CD4-positive, alpha-beta memory T cell (primary cell): ENCODE data around the gene CAMTA1. TPM values are rescaled to one million over a fixed set of nuclear protein-coding genes. Genes with fewer than 3 reads are reported as not detected.

Experiments
- CTCF ChIA-PET: fragments of 350-600 bp; sonication (Branson Sonifier 250); formaldehyde crosslinking; loops from one replicate; lab custom pipeline; 2021; ENCODE audit warnings: inconsistent platforms; ENCODE audit not compliant: partially characterized antibody; lab: Charles Lee
- POLR2A ChIA-PET: fragments of 350-600 bp; sonication (Branson Sonifier 250); formaldehyde crosslinking; loops from one replicate; lab custom pipeline; 2021; ENCODE audit not compliant: partially characterized antibody; lab: Charles Lee
- DNase-seq, 5 donors: peaks; one replicate each; pipeline versions ENCODE4 v3.0.0 to v3.0.0-alpha.2; 2020 to 2022; ENCODE audit warnings: mixed read lengths in 1 of 5
- H3K27ac ChIP-seq: one replicate; pipeline ENCODE4 v1.7.0; 2013; ENCODE audit warnings: low read depth, low read length
- H3K27me3 ChIP-seq: 2 replicates; pipeline ENCODE4 v1.7.0; 2013; ENCODE audit warnings: mild to moderate bottlenecking, low read length, moderate library complexity; ENCODE audit not compliant: insufficient read depth
- H3K36me3 ChIP-seq: 2 replicates; pipeline ENCODE4 v1.7.0; 2013; ENCODE audit warnings: mild to moderate bottlenecking, low read length, moderate library complexity; ENCODE audit not compliant: insufficient read depth
- H3K4me1 ChIP-seq: 2 replicates; pipeline ENCODE4 v1.7.0; 2013; ENCODE audit warnings: mild to moderate bottlenecking, low read length, moderate library complexity; ENCODE audit not compliant: insufficient read depth
- H3K4me3 ChIP-seq, 2 donors: one replicate each; pipeline ENCODE4 v1.7.0; 2013; ENCODE audit warnings: low read length in 2 of 2, mild to moderate bottlenecking in 1 of 2
- H3K9me3 ChIP-seq, 2 donors: one replicate each; pipeline ENCODE4 v1.7.0; 2013; ENCODE audit warnings: low read length in 2 of 2, control low read depth in 1 of 2; ENCODE audit not compliant: control insufficient read depth in 1 of 2
- H3K27ac Mint-ChIP-seq, 7 donors: one replicate each; pipeline ENCODE4 v1.8.0; 2020 to 2021; ENCODE audit warnings: mixed read lengths in 7 of 7, mild to moderate bottlenecking in 6 of 7, inconsistent platforms in 3 of 7, moderate library complexity in 3 of 7
- H3K27me3 Mint-ChIP-seq, 2 donors: one replicate each; pipeline ENCODE4 v1.8.0; 2020 to 2021; ENCODE audit warnings: mixed read lengths in 2 of 2
- H3K36me3 Mint-ChIP-seq, 2 donors: one replicate each; pipeline ENCODE4 v1.8.0; 2020 to 2021; ENCODE audit warnings: mixed read lengths in 2 of 2, inconsistent platforms in 1 of 2, mild to moderate bottlenecking in 1 of 2
- H3K4me1 Mint-ChIP-seq, 4 donors: one replicate each; pipeline ENCODE4 v1.8.0; 2020 to 2021; ENCODE audit warnings: mixed read lengths in 4 of 4, mild to moderate bottlenecking in 1 of 4
- H3K4me3 Mint-ChIP-seq, 8 donors: one replicate each; pipeline ENCODE4 v1.8.0; 2020 to 2021; ENCODE audit warnings: mixed read lengths in 8 of 8, mild to moderate bottlenecking in 7 of 8, moderate library complexity in 6 of 8, inconsistent platforms in 3 of 8
- H3K9me3 Mint-ChIP-seq, 8 donors: one replicate each; pipeline ENCODE4 v1.8.0; 2020 to 2021; ENCODE audit warnings: mixed read lengths in 8 of 8, mild to moderate bottlenecking in 5 of 8, inconsistent platforms in 3 of 8, moderate library complexity in 1 of 8
- intact Hi-C: fragments of 100-400 bp; cut with micrococcal nuclease; formaldehyde crosslinking; loops from one replicate; pipeline ENCODE4 v1.15.1; 2023
- polyA plus RNA-seq, 2 donors: library from polyadenylated mRNA; unstranded; fragments of 300-500 nt; fragmentation: Illumina TruSeq; gene quantifications; one replicate each; pipeline ENCODE4 v1.2.3, GENCODE V29; 2021
- total RNA-seq, 2 experiments: library from RNA; stranded (reverse); gene quantifications; one replicate each; pipeline ENCODE4 v1.2.3, GENCODE V29; 2021

Gene CAMTA1
- total and polyA plus RNA-seq, 4 experiments from 2014 or later = 39.1 to 118 (median 59.9) TPM

GRCh38 chr1:7171168-7171567 is 385.9 kb downstream of the CAMTA1 start:
- Mint-ChIP-seq H3K4me1 (no peaks in the 10 kb centered on the region), H3K36me3 (no peaks in the 10 kb centered on the region), H3K27me3 (peaks cover 19 to 23% of the 10 kb centered on the region in 2 donors), H3K27ac (no peak overlapping the region), H3K9me3 (peaks cover 0 to 5% (median 0%) of the 10 kb centered on the region in 8 donors), H3K4me3 (no peak overlapping the region)
- POLR2A ChIA-PET = no interaction called here
- CTCF ChIA-PET = no interaction called here
- H3K9me3 ChIP-seq = no peaks in the 10 kb centered on the region
- no peaks in the 10 kb centered on the region for H3K4me1 ChIP-seq
- intact Hi-C loops = no loop called here
- no peak for DNase-seq
- H3K27me3 ChIP-seq = no peaks in the 10 kb centered on the region
- no peak overlapping the region for H3K27ac ChIP-seq
- no peaks in the 10 kb centered on the region for H3K36me3 ChIP-seq
- no peak overlapping the region for H3K4me3 ChIP-seq

- no peak for DNase-seq
- ChIA-PET CTCF (no interaction called here), POLR2A (no interaction called here)
- no peak overlapping the region for H3K4me3 ChIP-seq
- no peaks in the 10 kb centered on the region for H3K9me3 ChIP-seq
- no peaks in the 10 kb centered on the region for H3K4me1 ChIP-seq
- no peaks in the 10 kb centered on the region for H3K4me1 Mint-ChIP-seq
- H3K9me3 Mint-ChIP-seq = peaks cover 0 to 7% (median 0%) of the 10 kb centered on the region in 8 donors
- no peaks in the 10 kb centered on the region for H3K36me3 ChIP-seq
- no peaks in the 10 kb centered on the region for H3K27me3 ChIP-seq
- intact Hi-C loops = no loop called here
- H3K27ac ChIP-seq = no peak overlapping the region
- no peak overlapping the region for H3K4me3 Mint-ChIP-seq
- no peak overlapping the region for H3K27ac Mint-ChIP-seq
- H3K36me3 Mint-ChIP-seq = no peaks in the 10 kb centered on the region
- H3K27me3 Mint-ChIP-seq = peaks cover 18 to 23% of the 10 kb centered on the region in 2 donors
Observed at GRCh38 chr1:7171574-7171973, 386.3 kb downstream of the CAMTA1 start.

- H3K36me3 Mint-ChIP-seq = no peaks in the 10 kb centered on the region
- H3K27me3 Mint-ChIP-seq = peaks cover 27 to 31% of the 10 kb centered on the region in 2 donors
Observed at GRCh38 chr1:7172804-7173203, 387.6 kb downstream of the CAMTA1 start.

GRCh38 chr1:7174561-7174960 is 389.3 kb downstream of the CAMTA1 start:
- H3K27me3 Mint-ChIP-seq = peaks cover 31 to 34% of the 10 kb centered on the region in 2 donors
- H3K36me3 Mint-ChIP-seq = no peaks in the 10 kb centered on the region
- peaks cover 0 to 19% (median 7%) of the 10 kb centered on the region in 8 donors for H3K9me3 Mint-ChIP-seq
- Histone ChIP-seq H3K27me3 (no peaks in the 10 kb centered on the region), H3K4me1 (no peaks in the 10 kb centered on the region), H3K4me3 (no peak overlapping the region), H3K27ac (no peak overlapping the region), H3K9me3 (no peaks in the 10 kb centered on the region), H3K36me3 (no peaks in the 10 kb centered on the region)
- intact Hi-C loops = no loop called here
- no peak overlapping the region for H3K4me3 Mint-ChIP-seq
- no peaks in the 10 kb centered on the region for H3K4me1 Mint-ChIP-seq
- ChIA-PET POLR2A (no interaction called here), CTCF (no interaction called here)
- no peak for DNase-seq
- H3K27ac Mint-ChIP-seq = no peak overlapping the region

More at GRCh38 chr1:7172804-7173203, 387.6 kb downstream of the CAMTA1 start:
- ChIA-PET POLR2A (no interaction called here), CTCF (no interaction called here)
- H3K36me3 ChIP-seq = no peaks in the 10 kb centered on the region
- intact Hi-C loops = no loop called here
- no peak overlapping the region for H3K27ac Mint-ChIP-seq
- H3K27ac ChIP-seq = no peak overlapping the region
- no peaks in the 10 kb centered on the region for H3K27me3 ChIP-seq
- H3K4me3 Mint-ChIP-seq = no peak overlapping the region
- no peaks in the 10 kb centered on the region for H3K4me1 ChIP-seq
- H3K9me3 ChIP-seq = no peaks in the 10 kb centered on the region
- no peak for DNase-seq
- no peak overlapping the region for H3K4me3 ChIP-seq
- peaks cover 0 to 10% (median 2%) of the 10 kb centered on the region in 8 donors for H3K9me3 Mint-ChIP-seq
- H3K4me1 Mint-ChIP-seq = no peaks in the 10 kb centered on the region

- ChIA-PET CTCF (no interaction called here), POLR2A (no interaction called here)
- Mint-ChIP-seq H3K9me3 (peaks cover 2 to 26% (median 12%) of the 10 kb centered on the region in 8 donors), H3K27me3 (peaks cover 29 to 35% of the 10 kb centered on the region in 2 donors), H3K36me3 (peaks cover 0 to 3% of the 10 kb centered on the region in 2 donors), H3K4me3 (no peak overlapping the region), H3K27ac (no peak overlapping the region), H3K4me1 (no peaks in the 10 kb centered on the region)
- Histone ChIP-seq H3K36me3 (no peaks in the 10 kb centered on the region), H3K4me1 (no peaks in the 10 kb centered on the region), H3K4me3 (no peak overlapping the region), H3K27ac (no peak overlapping the region), H3K9me3 (no peaks in the 10 kb centered on the region), H3K27me3 (no peaks in the 10 kb centered on the region)
- intact Hi-C loops = no loop called here
- DNase-seq = no peak
Observed at GRCh38 chr1:7174980-7175906, 390.0 kb downstream of the CAMTA1 start.

GRCh38 chr1:7177021-7177420 is 391.8 kb downstream of the CAMTA1 start:
- H3K9me3 ChIP-seq = no peaks in the 10 kb centered on the region
- H3K4me1 ChIP-seq = no peaks in the 10 kb centered on the region
- Mint-ChIP-seq H3K4me1 (no peaks in the 10 kb centered on the region), H3K27ac (no peak overlapping the region), H3K4me3 (no peak overlapping the region), H3K9me3 (peaks cover 2 to 40% (median 14%) of the 10 kb centered on the region in 8 donors), H3K36me3 (peaks cover 0 to 3% of the 10 kb centered on the region in 2 donors), H3K27me3 (peaks cover 18 to 30% of the 10 kb centered on the region in 2 donors)
- ChIA-PET POLR2A (no interaction called here), CTCF (no interaction called here)
- no peaks in the 10 kb centered on the region for H3K27me3 ChIP-seq
- no peak for DNase-seq
- H3K4me3 ChIP-seq = no peak overlapping the region
- H3K36me3 ChIP-seq = no peaks in the 10 kb centered on the region
- intact Hi-C loops = no loop called here
- H3K27ac ChIP-seq = no peak overlapping the region

GRCh38 chr1:7177438-7178146 is 392.3 kb downstream of the CAMTA1 start:
- Mint-ChIP-seq H3K4me3 (no peak overlapping the region), H3K4me1 (no peaks in the 10 kb centered on the region), H3K9me3 (peaks cover 2 to 42% (median 15%) of the 10 kb centered on the region in 8 donors), H3K36me3 (peaks cover 0 to 3% of the 10 kb centered on the region in 2 donors), H3K27ac (no peak overlapping the region), H3K27me3 (peaks cover 18 to 30% of the 10 kb centered on the region in 2 donors)
- no peaks in the 10 kb centered on the region for H3K9me3 ChIP-seq
- ChIA-PET POLR2A (no interaction called here), CTCF (no interaction called here)
- no peak overlapping the region for H3K4me3 ChIP-seq
- H3K36me3 ChIP-seq = no peaks in the 10 kb centered on the region
- no peak overlapping the region for H3K27ac ChIP-seq
- intact Hi-C loops = no loop called here
- DNase-seq = no peak
- no peaks in the 10 kb centered on the region for H3K27me3 ChIP-seq
- H3K4me1 ChIP-seq = no peaks in the 10 kb centered on the region
